GM21390 (cell line): Measurements from ENCODE around the gene FCRL3.

Experiments
- ATAC-seq: cut with Tn5 transposase; IDR thresholded peaks from one replicate; pipeline ENCODE4 v1.9.1; 2021; ENCODE audit not compliant: unreplicated experiment

The FCRL3 gene

GRCh38 chr1:157682710-157683437, 17.7 kb downstream of the FCRL3 start:
- no peak for ATAC-seq

- ATAC-seq = no peak
Measured at GRCh38 chr1:157678721-157679120, 21.8 kb downstream of the FCRL3 start.

DNA sequence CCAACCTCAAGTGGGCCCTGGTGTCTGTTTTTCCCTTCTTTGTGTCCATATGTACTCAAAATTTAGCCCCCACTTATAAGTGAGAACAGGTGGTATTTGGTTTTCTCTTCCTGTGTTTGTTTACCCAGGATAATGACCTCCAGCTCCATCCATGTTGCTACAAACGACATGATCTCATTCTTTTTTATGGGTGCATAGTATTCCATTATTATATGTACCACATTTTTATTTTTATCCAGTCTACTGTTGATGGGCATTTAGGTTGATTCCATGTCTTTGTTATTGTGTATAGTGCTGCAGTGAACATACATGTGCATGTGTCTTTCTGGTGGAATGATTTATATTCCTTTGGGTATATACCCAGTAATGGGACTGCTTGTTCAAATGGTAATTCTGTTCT, 27.6 kb downstream of the FCRL3 start:
- ATAC-seq = no peak

- ATAC-seq = no peak
Measured at GRCh38 chr1:157671895-157672294, 28.7 kb downstream of the FCRL3 start.

DNA sequence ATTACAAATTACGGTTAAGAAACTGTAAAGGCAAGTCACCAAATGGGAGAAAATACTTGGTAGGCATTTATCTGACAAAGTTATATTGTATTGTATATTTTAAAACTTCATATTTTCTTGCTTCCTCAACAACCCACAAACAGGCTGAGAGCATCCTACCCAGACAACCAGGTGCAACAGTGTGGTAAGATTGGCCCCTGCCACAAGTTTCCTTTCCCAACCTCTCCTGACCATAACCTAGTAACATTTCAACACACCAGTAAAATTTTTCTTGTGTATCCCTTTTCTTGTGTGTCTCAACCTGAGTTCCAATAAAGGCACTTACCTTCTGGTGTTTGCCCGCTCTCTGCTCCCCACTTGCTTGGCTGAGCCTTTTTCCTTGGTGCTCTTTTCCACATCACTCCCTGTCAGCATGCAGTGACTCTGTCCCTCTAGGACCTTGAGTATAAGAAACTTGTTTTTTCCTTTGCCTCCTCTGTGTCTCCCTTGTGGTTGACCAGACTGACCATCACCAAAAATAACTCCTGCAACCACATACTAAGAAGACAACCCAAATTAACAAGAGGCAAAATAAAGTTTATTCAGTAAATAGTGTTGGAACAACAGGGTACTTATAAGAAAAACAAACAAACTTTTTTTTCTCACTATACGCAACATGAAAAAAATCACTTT, 40.9 kb downstream of the FCRL3 start:
- ATAC-seq = no peak

DNA sequence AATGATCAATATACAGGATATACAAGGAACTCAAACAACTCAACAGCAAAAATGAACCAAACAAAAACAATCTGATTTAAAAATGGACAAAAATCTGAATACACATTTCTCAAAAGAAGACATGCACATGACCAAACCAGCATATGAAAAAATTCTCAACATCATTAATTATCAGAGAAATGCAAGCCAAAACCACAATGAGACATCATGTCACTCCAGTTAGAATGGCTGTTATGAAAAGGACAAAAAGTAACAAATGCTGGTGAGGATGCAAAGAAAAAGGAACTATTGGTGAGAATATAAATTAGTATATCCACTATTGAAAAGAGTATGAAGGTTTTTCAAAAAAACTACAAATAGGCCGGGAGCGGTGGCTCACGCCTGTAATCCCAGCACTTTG, 42.0 kb downstream of the FCRL3 start:
- no peak for ATAC-seq

DNA sequence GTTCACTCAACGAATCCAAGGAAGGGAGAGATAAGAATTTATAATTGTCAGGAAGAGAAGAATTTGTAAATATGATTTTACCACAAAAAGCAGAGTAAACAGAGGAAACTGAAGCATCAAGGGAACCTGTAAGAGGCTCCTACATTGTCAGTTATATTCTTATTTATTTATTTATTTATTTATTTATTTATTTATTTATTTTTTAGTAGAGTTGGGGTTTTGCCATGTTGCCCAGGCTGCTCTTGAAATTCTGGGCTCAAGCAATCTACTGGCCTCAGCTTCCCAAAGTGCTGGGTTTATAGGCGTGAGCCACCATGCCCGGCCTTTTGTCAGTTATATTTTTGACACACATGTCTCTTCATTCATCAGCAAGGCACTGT, 47.1 kb downstream of the FCRL3 start:
- no peak for ATAC-seq

DNA sequence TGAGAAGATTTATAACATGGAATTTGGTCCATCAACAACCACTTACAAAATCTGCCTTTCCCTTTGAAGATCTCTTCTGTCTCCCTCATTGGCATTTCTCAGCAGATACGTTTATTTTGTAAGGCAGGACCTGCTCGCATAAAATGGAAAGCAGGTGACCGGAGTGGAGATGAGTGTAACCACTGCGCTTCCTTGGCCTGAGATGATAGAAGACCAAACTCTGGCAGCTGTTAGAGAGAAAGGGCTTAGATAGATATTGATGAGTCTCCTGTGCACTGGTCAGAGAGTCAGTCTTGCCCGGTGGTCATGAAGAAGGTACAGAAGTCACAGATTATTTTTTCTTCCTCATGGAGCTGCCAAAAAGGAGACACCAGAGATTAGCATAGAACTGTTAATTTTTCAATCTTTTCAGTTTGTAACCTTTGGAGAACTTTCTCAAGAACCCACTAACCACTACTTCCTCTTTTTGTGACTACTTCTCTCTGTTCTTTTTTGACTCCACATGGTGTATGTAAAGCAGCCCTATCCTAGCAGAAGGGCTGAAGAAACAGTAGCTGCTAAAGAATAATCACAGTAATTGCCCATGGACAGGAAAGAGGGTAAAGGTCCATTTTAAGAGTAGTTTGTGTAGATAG, 47.6 kb downstream of the FCRL3 start:
- ATAC-seq = peak; percentile 99

GRCh38 chr1:157648317-157648716, 52.3 kb downstream of the FCRL3 start:
- no peak for ATAC-seq

DNA sequence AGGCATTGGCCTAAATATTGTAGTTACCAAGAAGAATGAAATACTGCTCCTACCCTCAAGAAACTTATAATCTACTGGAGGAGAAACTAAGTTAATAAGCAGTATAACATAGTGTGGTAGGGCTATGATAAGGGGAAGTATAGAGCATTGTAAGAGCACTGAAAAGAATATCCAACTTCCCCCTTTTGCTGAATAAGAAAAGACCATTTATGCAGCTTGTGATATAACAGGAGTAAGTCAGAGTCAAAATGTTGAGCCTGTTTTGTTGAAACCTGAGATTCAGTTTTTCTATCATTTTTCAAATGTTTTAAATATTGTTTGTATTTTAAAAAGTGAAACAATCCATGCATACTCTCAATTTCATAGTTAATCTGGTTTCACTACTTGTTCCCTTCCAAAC, 54.4 kb downstream of the FCRL3 start:
- no peak for ATAC-seq

DNA sequence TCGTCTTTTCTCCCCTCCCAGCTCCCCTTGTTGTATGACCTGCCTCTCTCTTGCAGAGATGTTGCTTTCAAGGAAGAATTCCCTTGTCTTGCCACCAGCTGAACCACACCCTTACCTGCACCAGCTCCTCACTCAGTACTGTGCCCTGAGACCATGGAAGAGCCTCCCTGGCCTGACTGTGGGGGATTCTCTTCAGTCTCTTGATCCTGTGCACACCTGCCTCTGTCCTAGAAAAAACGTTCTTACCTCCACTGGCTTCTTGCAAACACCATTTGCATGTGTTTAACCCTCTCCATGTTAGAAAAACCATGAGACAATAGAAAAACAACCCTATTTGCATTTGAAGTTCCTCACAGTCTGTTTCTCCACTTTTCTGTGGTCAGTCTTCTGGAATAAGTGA, 59.4 kb downstream of the FCRL3 start:
- no peak for ATAC-seq

GRCh38 chr1:157639800-157640199, 60.8 kb downstream of the FCRL3 start:
- no peak for ATAC-seq

DNA sequence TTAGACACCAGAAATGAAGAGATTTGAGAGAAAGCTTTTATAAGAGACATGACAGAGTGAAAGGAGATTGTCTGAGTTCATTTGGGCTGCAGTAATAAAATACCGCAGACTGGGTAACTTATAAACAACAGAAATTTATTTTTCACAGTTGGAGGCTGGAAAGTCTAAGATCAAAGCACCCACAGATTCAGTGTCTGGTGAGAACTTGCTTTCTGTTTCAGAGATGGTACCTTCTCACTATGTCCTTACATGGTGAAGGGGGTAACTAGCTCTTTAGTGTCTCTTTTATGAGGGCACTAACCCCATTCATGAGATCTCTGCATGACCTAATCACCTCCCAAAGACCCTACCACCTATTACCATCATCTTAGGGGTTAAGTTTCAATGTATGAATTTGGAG, 71.8 kb downstream of the FCRL3 start:
- no peak for ATAC-seq
